ENCODE measurements around the gene DCANP1. TPM values are rescaled to one million over a fixed set of nuclear protein-coding genes. Genes with fewer than 3 reads are reported as not detected.

Gene DCANP1
- total RNA-seq, 2 donors from 2014 or later: not detected

GRCh38 chr5:135478938-135479337, 31.8 kb upstream of the DCANP1 start:
- H3K4me1 ChIP-seq: no peaks in the 10 kb centered on the region
- no peaks in the 10 kb centered on the region for H3K36me3 ChIP-seq
- H3K4me3 ChIP-seq: no peak overlapping the region
- TF ChIP-seq CTCF (IDR thresholded peaks at IDR 0.05): no peak
- no peak for DNase-seq
- no peak overlapping the region for H3K27ac ChIP-seq
- H3K9ac ChIP-seq (ENCODE audit: low read depth in 2 of 2, low read length in 2 of 2): no peak overlapping the region
- H3K9me3 ChIP-seq: no peaks in the 10 kb centered on the region
- no peaks in the 10 kb centered on the region for H3K27me3 ChIP-seq
- intact Hi-C loops (cut with DNase I): no loop called here

GRCh38 chr5:135477613-135478066, 30.5 kb upstream of the DCANP1 start:
- intact Hi-C loops (cut with DNase I): no loop called here
- H3K36me3 ChIP-seq: no peaks in the 10 kb centered on the region
- H3K27me3 ChIP-seq: no peaks in the 10 kb centered on the region
- H3K9ac ChIP-seq (ENCODE audit: low read depth in 2 of 2, low read length in 2 of 2): no peak overlapping the region
- TF ChIP-seq CTCF (IDR thresholded peaks at IDR 0.05): no peak
- no peaks in the 10 kb centered on the region for H3K9me3 ChIP-seq
- no peak overlapping the region for H3K4me3 ChIP-seq
- H3K4me1 ChIP-seq: no peaks in the 10 kb centered on the region
- no peak overlapping the region for H3K27ac ChIP-seq
- no peak for DNase-seq

- no peak for TF ChIP-seq CTCF (IDR thresholded peaks at IDR 0.05)
These were observed 29.8 kb upstream of the DCANP1 start for GRCh38 chr5:135476615-135477581.

DNA sequence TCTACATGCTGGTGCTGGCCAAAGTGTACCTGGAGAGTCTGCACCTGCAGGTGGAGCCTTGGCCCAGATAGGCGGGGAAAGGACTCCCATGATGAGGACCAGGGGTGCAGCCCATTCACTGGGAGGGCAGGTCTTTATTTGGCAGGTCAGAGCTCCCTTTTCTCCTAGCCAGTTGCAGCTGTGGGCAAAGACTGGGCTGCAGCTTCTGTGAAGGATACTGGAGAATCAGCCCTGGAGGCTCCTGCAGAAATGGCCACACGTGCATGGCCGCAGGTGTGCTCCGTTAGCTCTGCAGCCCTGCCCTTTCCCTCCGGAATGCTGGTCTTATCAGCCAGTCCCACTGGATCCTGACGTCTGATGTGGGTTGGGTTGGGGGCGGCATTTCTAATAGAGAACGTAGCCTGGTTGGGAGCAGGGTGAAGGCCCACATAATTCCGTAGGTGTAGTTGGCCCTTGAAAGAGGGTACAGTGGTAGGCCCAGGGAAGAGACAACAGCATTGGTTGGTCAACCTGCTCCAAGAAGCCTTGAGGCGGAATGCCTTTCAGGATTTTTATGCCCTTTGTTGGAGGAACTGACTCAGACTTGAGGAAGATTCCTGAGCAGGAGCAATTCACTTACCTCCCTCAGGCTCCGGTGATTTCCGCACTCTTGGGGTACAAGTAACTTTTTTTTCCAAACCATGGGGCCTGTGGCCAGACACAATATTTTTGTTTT, 27.0 kb upstream of the DCANP1 start:
- no peak overlapping the region for H3K9ac ChIP-seq (ENCODE audit: low read depth in 2 of 2, low read length in 2 of 2)
- H3K27me3 ChIP-seq: no peaks in the 10 kb centered on the region
- H3K9me3 ChIP-seq: no peaks in the 10 kb centered on the region
- TF ChIP-seq CTCF (IDR thresholded peaks at IDR 0.05): no peak
- no peaks in the 10 kb centered on the region for H3K4me1 ChIP-seq
- H3K4me3 ChIP-seq: no peak overlapping the region
- H3K27ac ChIP-seq: no peak overlapping the region
- intact Hi-C loops (cut with DNase I): no loop called here
- H3K36me3 ChIP-seq: no peaks in the 10 kb centered on the region
- no peak for DNase-seq

More at GRCh38 chr5:135476615-135477581, 29.8 kb upstream of the DCANP1 start:
- no peak for DNase-seq
- Histone ChIP-seq H3K9me3 (no peaks in the 10 kb centered on the region), H3K9ac (ENCODE audit: low read depth in 2 of 2, low read length in 2 of 2) (no peak overlapping the region), H3K36me3 (no peaks in the 10 kb centered on the region), H3K27ac (no peak overlapping the region), H3K4me1 (no peaks in the 10 kb centered on the region), H3K27me3 (no peaks in the 10 kb centered on the region), H3K4me3 (no peak overlapping the region)
- intact Hi-C loops (cut with DNase I): no loop called here

GRCh38 chr5:135472141-135472540, 25.0 kb upstream of the DCANP1 start:
- Histone ChIP-seq H3K4me3 (no peak overlapping the region), H3K9ac (ENCODE audit: low read depth in 2 of 2, low read length in 2 of 2) (no peak overlapping the region), H3K4me1 (no peaks in the 10 kb centered on the region), H3K36me3 (no peaks in the 10 kb centered on the region), H3K27me3 (no peaks in the 10 kb centered on the region), H3K9me3 (no peaks in the 10 kb centered on the region), H3K27ac (no peak overlapping the region)
- DNase-seq: no peak
- TF ChIP-seq CTCF (IDR thresholded peaks at IDR 0.05): no peak
- intact Hi-C loops (cut with DNase I): no loop called here

All from colonic mucosa (tissue), 4 donors.